GM06990 (cell line): ENCODE results near the gene KPRP.

Experiments
- DNase-seq: peaks from one replicate; pipeline ENCODE4 v3.0.0-alpha.2; 2011; ENCODE audit not compliant: insufficient read length; ENCODE audit errors: extremely low read depth
- H3K27me3 ChIP-seq: replicated peaks from 2 replicates; pipeline ENCODE4 v1.6.0; 2011; ENCODE audit warnings: low read length; ENCODE audit not compliant: control insufficient read depth, insufficient read depth
- H3K36me3 ChIP-seq: 2 replicates; pipeline ENCODE4 v1.5.1; 2011; ENCODE audit warnings: low read length; ENCODE audit not compliant: control insufficient read depth, insufficient read depth
- H3K4me3 ChIP-seq: replicated peaks from 2 replicates; pipeline ENCODE4 v1.5.1; 2011; ENCODE audit warnings: low read depth, mild to moderate bottlenecking, control low read depth, low read length
- TF ChIP-seq, protein P1 (sequence below): IDR thresholded peaks from 2 replicates; pipeline ENCODE4 v1.5.1; 2011; ENCODE audit warnings: low read length, control low read depth, mild to moderate bottlenecking, inconsistent platforms; ENCODE audit not compliant: insufficient read depth, poor library complexity, severe bottlenecking

The KPRP gene

DNA sequence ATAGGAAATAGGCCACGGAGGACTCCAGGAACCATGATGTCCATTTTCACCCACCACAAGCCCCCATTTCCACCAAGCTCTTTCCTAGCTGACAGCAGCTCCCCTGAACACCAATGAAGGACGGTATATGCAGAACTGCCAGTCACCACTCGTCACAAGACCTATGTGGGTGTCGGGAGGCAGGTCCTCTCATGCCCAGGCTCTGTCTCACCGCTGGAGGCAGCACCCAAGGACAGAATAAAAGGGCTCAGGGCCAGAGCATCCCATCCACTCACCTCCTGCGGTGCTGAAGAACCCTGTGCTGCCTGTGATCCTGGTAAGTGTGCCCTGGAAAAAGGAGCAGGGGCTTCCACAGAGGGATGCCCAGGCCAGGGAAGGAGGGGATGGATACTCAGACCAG is 17.1 kb downstream of the KPRP start, which contains the start of gene LCE1F:
Gene LCE1F, plus strand, starts transcription at position 266 of the 400 bp plus-strand sequence. CDS start 1,232 bp downstream, outside the sequence.
- Histone ChIP-seq H3K27me3 (no peaks in the 10 kb centered on the region; the same call in 1 of the 2 replicates), H3K4me3 (no peak within 1 kb of the TSS), H3K36me3 (no peaks in the 10 kb centered on the region)
- DNase-seq = no peak
- TF ChIP-seq, protein P1, sequence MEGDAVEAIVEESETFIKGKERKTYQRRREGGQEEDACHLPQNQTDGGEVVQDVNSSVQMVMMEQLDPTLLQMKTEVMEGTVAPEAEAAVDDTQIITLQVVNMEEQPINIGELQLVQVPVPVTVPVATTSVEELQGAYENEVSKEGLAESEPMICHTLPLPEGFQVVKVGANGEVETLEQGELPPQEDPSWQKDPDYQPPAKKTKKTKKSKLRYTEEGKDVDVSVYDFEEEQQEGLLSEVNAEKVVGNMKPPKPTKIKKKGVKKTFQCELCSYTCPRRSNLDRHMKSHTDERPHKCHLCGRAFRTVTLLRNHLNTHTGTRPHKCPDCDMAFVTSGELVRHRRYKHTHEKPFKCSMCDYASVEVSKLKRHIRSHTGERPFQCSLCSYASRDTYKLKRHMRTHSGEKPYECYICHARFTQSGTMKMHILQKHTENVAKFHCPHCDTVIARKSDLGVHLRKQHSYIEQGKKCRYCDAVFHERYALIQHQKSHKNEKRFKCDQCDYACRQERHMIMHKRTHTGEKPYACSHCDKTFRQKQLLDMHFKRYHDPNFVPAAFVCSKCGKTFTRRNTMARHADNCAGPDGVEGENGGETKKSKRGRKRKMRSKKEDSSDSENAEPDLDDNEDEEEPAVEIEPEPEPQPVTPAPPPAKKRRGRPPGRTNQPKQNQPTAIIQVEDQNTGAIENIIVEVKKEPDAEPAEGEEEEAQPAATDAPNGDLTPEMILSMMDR = peak; percentile 22

- H3K36me3 ChIP-seq = no peaks in the 10 kb centered on the region
- no peak for DNase-seq
- H3K27me3 ChIP-seq = no peaks in the 10 kb centered on the region; the same call in 1 of the 2 replicates
- TF ChIP-seq, protein P1 = no peak
- no peak overlapping the region for H3K4me3 ChIP-seq
Measured at GRCh38 chr1:152776361-152776760, 18.5 kb downstream of the KPRP start.

DNA sequence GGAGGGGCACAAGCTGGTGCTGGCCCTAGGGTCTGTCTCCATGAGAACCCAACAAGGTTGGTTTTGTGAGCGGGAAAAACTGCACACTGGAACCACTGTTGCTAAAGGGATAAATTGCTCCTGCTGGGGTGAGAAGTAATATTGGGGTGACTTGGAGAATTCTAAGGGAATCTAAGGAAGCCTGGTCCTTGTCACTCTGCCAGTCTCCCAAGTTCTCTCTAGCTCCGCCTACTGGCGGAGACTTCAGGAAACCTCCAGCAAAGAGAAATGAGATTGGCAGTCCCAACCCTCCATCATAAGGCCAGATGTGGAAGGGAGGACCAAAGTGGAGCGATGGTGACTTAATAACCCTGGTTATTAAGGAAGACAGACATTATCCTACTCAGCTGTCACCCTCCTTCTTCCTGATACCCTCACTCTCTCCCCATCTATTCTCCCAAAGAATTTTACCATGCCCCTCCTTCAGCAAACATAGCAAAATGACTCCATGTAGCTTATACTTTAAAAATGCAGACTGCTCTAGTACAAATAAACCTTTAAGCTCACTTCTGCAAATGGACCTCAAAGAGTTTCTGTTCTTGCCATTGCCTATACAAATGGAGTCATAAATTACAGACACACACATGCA is 19.8 kb downstream of the KPRP start:
- H3K27me3 ChIP-seq = no peaks in the 10 kb centered on the region; the same call in 1 of the 2 replicates
- DNase-seq = no peak
- TF ChIP-seq, protein P1 = peak; percentile 70
- H3K4me3 ChIP-seq = no peak overlapping the region
- H3K36me3 ChIP-seq = no peaks in the 10 kb centered on the region

- Histone ChIP-seq H3K4me3 (no peak overlapping the region), H3K27me3 (no peaks in the 10 kb centered on the region; the same call in 1 of the 2 replicates), H3K36me3 (no peaks in the 10 kb centered on the region)
- no peak for DNase-seq
- TF ChIP-seq, protein P1 = no peak
Measured at GRCh38 chr1:152783095-152783494, 25.3 kb downstream of the KPRP start.

GRCh38 chr1:152786077-152786476 is 28.3 kb downstream of the KPRP start, which contains the start of gene LCE1E:
TSS of gene LCE1E (plus strand) at chr1:152786257. CDS start at chr1:152787300, 1,043 bp downstream.
- TF ChIP-seq, protein P1 = no peak
- peak within 1 kb of the TSS; percentile 42 for H3K4me3 ChIP-seq
- no peaks in the 10 kb centered on the region for H3K27me3 ChIP-seq
- peak; percentile 6 for DNase-seq
- H3K36me3 ChIP-seq = no peaks in the 10 kb centered on the region
